OCI-LY3 (cell line): ENCODE data around the gene CFAP99.

ENCODE experiments used
- H2AFZ ChIP-seq: fragments of 200-600, 300-600 bp; shearing (Covaris generic); 2 replicates; pipeline ENCODE4 v1.6.0; 2014; ENCODE audit warnings: antibody characterized with exemption, low read depth, low read length
- H3K27ac ChIP-seq: fragments of 200-600, 300-600 bp; sonication (generic); 2 replicates; pipeline ENCODE4 v1.5.1; 2014; ENCODE audit warnings: mild to moderate bottlenecking, low read length, moderate library complexity, mixed read lengths
- H3K27me3 ChIP-seq: fragments of 200-600, 300-600 bp; sonication (generic); 2 replicates; pipeline ENCODE4 v1.6.1; 2014; ENCODE audit warnings: low read depth, low read length, mixed read lengths
- H3K36me3 ChIP-seq: fragments of 200-600, 300-600 bp; sonication (generic); replicated peaks from 2 replicates; pipeline ENCODE3; 2014; ENCODE audit warnings: low read depth, low read length, mixed read lengths
- H3K4me1 ChIP-seq: fragments of 300-600, 200-600 bp; sonication (generic); 2 replicates; pipeline ENCODE4 v1.6.1; 2014; ENCODE audit warnings: low read length, mixed read lengths
- H3K4me2 ChIP-seq: fragments of 200-600, 300-600 bp; sonication (generic); 2 replicates; pipeline ENCODE4 v1.6.1; 2014; ENCODE audit warnings: low read length, mixed read lengths
- H3K4me3 ChIP-seq: fragments of 300-600, 200-600 bp; sonication (generic); 2 replicates; pipeline ENCODE4 v1.5.1; 2014; ENCODE audit warnings: antibody characterized with exemption, mild to moderate bottlenecking, low read length, moderate library complexity
- H3K79me2 ChIP-seq: fragments of 300-600, 200-600 bp; shearing (Covaris generic); 2 replicates; pipeline ENCODE4 v1.6.1; 2014; ENCODE audit warnings: mild to moderate bottlenecking, low read length, mixed read lengths
- H3K9ac ChIP-seq: fragments of 300-600, 200-600 bp; shearing (Covaris generic); 2 replicates; pipeline ENCODE4 v1.6.0; 2014; ENCODE audit warnings: mild to moderate bottlenecking, low read length, moderate library complexity
- H3K9me3 ChIP-seq: fragments of 200-600, 300-600 bp; shearing (Covaris generic); 2 replicates; pipeline ENCODE4 v1.6.1; 2014; ENCODE audit warnings: low read length, mixed read lengths; ENCODE audit not compliant: insufficient read depth
- H4K20me1 ChIP-seq: fragments of 200-600, 300-600 bp; sonication (generic); 2 replicates; pipeline ENCODE4 v1.6.1; 2016; ENCODE audit warnings: low read length, mixed read lengths; ENCODE audit not compliant: insufficient read depth
- EZH2phosphoT487 ChIP-seq: fragments of 200-600 bp; shearing (Covaris generic); IDR thresholded peaks from 2 replicates; pipeline ENCODE4 v1.6.1; 2018; ENCODE audit warnings: antibody characterized with exemption, mixed run types, low read depth
- TF ChIP-seq, protein P1 (sequence below): fragments of 200-600, 300-600 bp; sonication (generic); IDR thresholded peaks from 2 replicates; pipeline ENCODE4 v1.5.1; 2014; ENCODE audit warnings: antibody characterized with exemption, low read length, low read depth

The CFAP99 gene

GRCh38 chr4:2423066-2423465 is 4.3 kb downstream of the CFAP99 start:
- peaks cover 18% of the 10 kb centered on the region for H3K27me3 ChIP-seq
- H3K79me2 ChIP-seq, result no peaks in the 10 kb centered on the region
- H3K4me1 ChIP-seq, result peaks cover 15% of the 10 kb centered on the region
- H3K36me3 ChIP-seq, result no peaks in the 10 kb centered on the region
- H3K4me2 ChIP-seq, result no peak overlapping the region
- H2AFZ ChIP-seq, result no peak overlapping the region
- no peak overlapping the region for H3K9ac ChIP-seq
- H3K9me3 ChIP-seq, result no peaks in the 10 kb centered on the region
- H4K20me1 ChIP-seq, result no peaks in the 10 kb centered on the region
- H3K27ac ChIP-seq, result no peak overlapping the region
- TF ChIP-seq, protein P1, sequence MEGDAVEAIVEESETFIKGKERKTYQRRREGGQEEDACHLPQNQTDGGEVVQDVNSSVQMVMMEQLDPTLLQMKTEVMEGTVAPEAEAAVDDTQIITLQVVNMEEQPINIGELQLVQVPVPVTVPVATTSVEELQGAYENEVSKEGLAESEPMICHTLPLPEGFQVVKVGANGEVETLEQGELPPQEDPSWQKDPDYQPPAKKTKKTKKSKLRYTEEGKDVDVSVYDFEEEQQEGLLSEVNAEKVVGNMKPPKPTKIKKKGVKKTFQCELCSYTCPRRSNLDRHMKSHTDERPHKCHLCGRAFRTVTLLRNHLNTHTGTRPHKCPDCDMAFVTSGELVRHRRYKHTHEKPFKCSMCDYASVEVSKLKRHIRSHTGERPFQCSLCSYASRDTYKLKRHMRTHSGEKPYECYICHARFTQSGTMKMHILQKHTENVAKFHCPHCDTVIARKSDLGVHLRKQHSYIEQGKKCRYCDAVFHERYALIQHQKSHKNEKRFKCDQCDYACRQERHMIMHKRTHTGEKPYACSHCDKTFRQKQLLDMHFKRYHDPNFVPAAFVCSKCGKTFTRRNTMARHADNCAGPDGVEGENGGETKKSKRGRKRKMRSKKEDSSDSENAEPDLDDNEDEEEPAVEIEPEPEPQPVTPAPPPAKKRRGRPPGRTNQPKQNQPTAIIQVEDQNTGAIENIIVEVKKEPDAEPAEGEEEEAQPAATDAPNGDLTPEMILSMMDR, result no peak
- no peak for TF ChIP-seq EZH2phosphoT487
- no peak overlapping the region for H3K4me3 ChIP-seq

DNA sequence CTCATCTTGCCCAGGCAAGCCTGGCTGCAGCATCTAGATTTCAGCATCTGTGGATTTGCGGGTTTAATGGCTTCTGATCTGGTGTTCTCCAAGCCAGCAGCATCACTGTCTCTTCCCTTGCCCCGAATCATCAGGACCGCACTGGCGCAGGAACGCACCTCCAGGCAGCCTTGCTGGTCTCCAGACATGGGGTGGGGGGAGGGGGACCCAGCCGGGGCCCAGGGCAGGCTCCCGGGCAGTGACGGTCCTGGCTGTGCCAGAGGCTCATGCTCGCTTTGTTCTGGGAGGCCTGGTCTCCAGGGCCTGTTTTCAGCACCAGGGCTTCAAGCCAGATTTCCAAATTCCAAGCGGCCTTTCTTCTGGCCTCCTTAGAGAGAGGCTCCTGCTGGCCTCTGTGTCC is 4.9 kb downstream of the CFAP99 start:
- Histone ChIP-seq H3K4me3 (no peak overlapping the region), H3K27ac (no peak overlapping the region), H3K4me1 (peaks cover 15% of the 10 kb centered on the region), H3K36me3 (no peaks in the 10 kb centered on the region), H4K20me1 (no peaks in the 10 kb centered on the region), H3K4me2 (no peak overlapping the region), H3K9me3 (no peaks in the 10 kb centered on the region), H3K79me2 (no peaks in the 10 kb centered on the region), H3K27me3 (peaks cover 18% of the 10 kb centered on the region), H3K9ac (no peak overlapping the region), H2AFZ (no peak overlapping the region)
- TF ChIP-seq, protein P1, result no peak
- TF ChIP-seq EZH2phosphoT487, result no peak

- Histone ChIP-seq H2AFZ (no peak overlapping the region), H3K4me3 (no peak overlapping the region), H3K27ac (no peak overlapping the region), H3K9me3 (no peaks in the 10 kb centered on the region), H3K79me2 (no peaks in the 10 kb centered on the region), H3K9ac (no peak overlapping the region), H4K20me1 (no peaks in the 10 kb centered on the region), H3K36me3 (no peaks in the 10 kb centered on the region), H3K27me3 (peaks cover 13% of the 10 kb centered on the region), H3K4me2 (no peak overlapping the region), H3K4me1 (peaks cover 10% of the 10 kb centered on the region)
- TF ChIP-seq EZH2phosphoT487, result no peak
- TF ChIP-seq, protein P1, result no peak
These were observed 5.8 kb downstream of the CFAP99 start for GRCh38 chr4:2424581-2424980.

DNA sequence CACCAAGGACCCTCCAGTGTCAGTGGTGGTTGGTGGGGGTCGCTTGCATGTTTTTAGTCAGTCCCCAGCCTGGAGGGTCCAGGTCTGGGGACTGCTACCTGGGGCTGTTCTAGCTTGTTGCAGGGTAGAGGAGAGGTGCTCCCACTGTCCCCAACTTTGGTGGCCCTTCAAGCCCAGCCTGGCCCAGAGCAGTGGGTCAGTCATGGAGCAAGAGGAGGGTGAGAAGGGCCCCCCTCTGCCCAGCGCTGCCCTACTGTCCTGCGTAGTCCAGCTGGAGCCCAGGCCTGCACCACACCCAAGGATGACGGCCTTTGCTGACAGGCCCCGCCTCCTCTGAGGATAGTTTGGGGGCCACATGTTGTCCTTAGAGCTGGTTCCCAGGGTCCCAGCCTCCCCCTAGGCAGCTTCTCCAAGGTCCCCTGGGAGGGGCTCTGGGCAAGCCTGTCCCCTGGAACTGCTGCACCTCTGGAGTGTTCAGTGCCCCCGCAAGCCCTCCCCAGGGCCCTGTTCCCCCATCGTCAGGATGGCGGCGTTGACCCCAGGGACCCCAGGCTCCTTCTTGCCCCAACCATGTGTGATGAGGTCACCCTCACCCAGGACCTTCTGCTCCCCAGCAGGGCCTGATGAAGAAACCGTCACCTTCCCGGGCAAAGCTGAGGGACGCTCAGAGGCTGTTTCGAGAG is 6.8 kb downstream of the CFAP99 start:
- H4K20me1 ChIP-seq, result no peaks in the 10 kb centered on the region
- TF ChIP-seq EZH2phosphoT487, result no peak
- TF ChIP-seq, protein P1, result no peak
- H3K27ac ChIP-seq, result no peak overlapping the region
- no peak overlapping the region for H3K4me3 ChIP-seq
- H2AFZ ChIP-seq, result no peak overlapping the region
- H3K4me2 ChIP-seq, result no peak overlapping the region
- no peaks in the 10 kb centered on the region for H3K79me2 ChIP-seq
- H3K9ac ChIP-seq, result no peak overlapping the region
- H3K36me3 ChIP-seq, result no peaks in the 10 kb centered on the region
- H3K27me3 ChIP-seq, result peaks cover 5% of the 10 kb centered on the region
- H3K4me1 ChIP-seq, result peaks cover 10% of the 10 kb centered on the region
- no peaks in the 10 kb centered on the region for H3K9me3 ChIP-seq
